ENCODE data around the gene TRAPPC6A. TPM values are rescaled to one million over a fixed set of nuclear protein-coding genes. Genes with fewer than 3 reads are reported as not detected.

The TRAPPC6A gene
- total and polyA plus RNA-seq, 9 of the 15 experiments (the other 6 are each of a cell fraction or from before 2014, with no cell fraction given) = 0.82 to 23.6 (median 11.6) TPM

DNA sequence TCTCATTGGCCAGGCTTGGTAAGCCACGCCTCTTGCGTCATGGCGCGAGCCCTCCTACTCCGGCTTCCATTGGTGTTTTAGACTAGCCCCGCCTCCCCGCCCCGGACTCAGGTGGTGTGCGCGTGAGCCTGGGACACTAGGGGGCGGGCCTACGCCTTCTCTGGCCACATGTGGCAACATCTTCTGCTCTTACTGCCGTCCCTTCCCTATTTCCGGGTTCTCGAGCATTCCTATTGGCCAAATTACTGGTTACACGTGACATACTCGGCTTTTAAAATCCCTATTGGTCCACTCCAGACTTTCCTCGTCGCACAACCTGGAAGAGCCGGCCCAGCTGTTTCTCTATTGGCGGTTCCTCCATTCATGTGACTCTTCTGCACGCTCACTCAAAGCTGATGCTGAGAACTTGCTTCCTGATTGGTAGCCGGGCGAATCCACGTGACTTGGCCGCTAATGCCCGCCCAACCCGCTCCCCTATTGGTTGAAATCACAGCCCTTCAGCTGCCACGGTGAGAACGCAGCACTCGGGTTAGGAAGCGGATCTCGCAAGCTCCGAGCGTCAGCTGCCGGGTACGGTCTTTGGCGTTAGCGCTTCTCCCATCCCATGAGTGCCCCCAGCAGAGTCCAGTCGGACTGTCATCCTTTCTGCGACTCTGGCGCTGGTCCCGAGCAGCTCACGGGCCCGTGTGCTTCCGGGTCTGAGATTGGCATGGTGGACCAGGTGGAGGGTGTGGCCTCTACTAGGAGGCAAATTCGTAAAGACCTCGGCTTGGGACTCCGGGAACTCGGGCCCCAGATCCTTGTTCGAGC lies 430 bp upstream of the TRAPPC6A start, which contains the start of gene BLOC1S3 (continued):
- TF ChIP-seq, protein P1, sequence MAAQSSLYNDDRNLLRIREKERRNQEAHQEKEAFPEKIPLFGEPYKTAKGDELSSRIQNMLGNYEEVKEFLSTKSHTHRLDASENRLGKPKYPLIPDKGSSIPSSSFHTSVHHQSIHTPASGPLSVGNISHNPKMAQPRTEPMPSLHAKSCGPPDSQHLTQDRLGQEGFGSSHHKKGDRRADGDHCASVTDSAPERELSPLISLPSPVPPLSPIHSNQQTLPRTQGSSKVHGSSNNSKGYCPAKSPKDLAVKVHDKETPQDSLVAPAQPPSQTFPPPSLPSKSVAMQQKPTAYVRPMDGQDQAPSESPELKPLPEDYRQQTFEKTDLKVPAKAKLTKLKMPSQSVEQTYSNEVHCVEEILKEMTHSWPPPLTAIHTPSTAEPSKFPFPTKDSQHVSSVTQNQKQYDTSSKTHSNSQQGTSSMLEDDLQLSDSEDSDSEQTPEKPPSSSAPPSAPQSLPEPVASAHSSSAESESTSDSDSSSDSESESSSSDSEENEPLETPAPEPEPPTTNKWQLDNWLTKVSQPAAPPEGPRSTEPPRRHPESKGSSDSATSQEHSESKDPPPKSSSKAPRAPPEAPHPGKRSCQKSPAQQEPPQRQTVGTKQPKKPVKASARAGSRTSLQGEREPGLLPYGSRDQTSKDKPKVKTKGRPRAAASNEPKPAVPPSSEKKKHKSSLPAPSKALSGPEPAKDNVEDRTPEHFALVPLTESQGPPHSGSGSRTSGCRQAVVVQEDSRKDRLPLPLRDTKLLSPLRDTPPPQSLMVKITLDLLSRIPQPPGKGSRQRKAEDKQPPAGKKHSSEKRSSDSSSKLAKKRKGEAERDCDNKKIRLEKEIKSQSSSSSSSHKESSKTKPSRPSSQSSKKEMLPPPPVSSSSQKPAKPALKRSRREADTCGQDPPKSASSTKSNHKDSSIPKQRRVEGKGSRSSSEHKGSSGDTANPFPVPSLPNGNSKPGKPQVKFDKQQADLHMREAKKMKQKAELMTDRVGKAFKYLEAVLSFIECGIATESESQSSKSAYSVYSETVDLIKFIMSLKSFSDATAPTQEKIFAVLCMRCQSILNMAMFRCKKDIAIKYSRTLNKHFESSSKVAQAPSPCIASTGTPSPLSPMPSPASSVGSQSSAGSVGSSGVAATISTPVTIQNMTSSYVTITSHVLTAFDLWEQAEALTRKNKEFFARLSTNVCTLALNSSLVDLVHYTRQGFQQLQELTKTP (IDR thresholded peaks at IDR 0.05; ENCODE audit: low read depth in 1 of 2, partially characterized antibody in 2 of 2) = no peak
- no peak for TF ChIP-seq TRIM28 (IDR thresholded peaks at IDR 0.05)
- TF ChIP-seq, protein P2, sequence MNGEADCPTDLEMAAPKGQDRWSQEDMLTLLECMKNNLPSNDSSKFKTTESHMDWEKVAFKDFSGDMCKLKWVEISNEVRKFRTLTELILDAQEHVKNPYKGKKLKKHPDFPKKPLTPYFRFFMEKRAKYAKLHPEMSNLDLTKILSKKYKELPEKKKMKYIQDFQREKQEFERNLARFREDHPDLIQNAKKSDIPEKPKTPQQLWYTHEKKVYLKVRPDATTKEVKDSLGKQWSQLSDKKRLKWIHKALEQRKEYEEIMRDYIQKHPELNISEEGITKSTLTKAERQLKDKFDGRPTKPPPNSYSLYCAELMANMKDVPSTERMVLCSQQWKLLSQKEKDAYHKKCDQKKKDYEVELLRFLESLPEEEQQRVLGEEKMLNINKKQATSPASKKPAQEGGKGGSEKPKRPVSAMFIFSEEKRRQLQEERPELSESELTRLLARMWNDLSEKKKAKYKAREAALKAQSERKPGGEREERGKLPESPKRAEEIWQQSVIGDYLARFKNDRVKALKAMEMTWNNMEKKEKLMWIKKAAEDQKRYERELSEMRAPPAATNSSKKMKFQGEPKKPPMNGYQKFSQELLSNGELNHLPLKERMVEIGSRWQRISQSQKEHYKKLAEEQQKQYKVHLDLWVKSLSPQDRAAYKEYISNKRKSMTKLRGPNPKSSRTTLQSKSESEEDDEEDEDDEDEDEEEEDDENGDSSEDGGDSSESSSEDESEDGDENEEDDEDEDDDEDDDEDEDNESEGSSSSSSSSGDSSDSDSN (IDR thresholded peaks at IDR 0.05; ENCODE audit: borderline replicate concordance in 1 of 2, low read depth in 2 of 2, low read length in 2 of 2) = no peak
- TF ChIP-seq, protein P3, sequence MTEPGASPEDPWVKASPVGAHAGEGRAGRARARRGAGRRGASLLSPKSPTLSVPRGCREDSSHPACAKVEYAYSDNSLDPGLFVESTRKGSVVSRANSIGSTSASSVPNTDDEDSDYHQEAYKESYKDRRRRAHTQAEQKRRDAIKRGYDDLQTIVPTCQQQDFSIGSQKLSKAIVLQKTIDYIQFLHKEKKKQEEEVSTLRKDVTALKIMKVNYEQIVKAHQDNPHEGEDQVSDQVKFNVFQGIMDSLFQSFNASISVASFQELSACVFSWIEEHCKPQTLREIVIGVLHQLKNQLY (CRISPR knock-in tag; conservative IDR thresholded peaks at IDR 0.05) = no peak
- TF ChIP-seq MECOM (CRISPR knock-in tag; IDR thresholded peaks at IDR 0.05) = no peak
- TF ChIP-seq SMARCA5 (IDR thresholded peaks at IDR 0.05) = no peak
- TF ChIP-seq TCF7 (IDR thresholded peaks at IDR 0.05; ENCODE audit: borderline replicate concordance) = no peak
- no peak for TF ChIP-seq ARID2 (IDR thresholded peaks at IDR 0.05)
- no peak for TF ChIP-seq EHMT2 (IDR thresholded peaks at IDR 0.05)
- TF ChIP-seq, protein P4, sequence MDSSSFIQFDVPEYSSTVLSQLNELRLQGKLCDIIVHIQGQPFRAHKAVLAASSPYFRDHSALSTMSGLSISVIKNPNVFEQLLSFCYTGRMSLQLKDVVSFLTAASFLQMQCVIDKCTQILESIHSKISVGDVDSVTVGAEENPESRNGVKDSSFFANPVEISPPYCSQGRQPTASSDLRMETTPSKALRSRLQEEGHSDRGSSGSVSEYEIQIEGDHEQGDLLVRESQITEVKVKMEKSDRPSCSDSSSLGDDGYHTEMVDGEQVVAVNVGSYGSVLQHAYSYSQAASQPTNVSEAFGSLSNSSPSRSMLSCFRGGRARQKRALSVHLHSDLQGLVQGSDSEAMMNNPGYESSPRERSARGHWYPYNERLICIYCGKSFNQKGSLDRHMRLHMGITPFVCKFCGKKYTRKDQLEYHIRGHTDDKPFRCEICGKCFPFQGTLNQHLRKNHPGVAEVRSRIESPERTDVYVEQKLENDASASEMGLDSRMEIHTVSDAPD (CRISPR knock-in tag; IDR thresholded peaks at IDR 0.05) = no peak
- no peak for TF ChIP-seq KHSRP (IDR thresholded peaks at IDR 0.05)
- no peak for TF ChIP-seq TFAM (CRISPR knock-in tag; conservative IDR thresholded peaks at IDR 0.05)
- TF ChIP-seq, protein P5, sequence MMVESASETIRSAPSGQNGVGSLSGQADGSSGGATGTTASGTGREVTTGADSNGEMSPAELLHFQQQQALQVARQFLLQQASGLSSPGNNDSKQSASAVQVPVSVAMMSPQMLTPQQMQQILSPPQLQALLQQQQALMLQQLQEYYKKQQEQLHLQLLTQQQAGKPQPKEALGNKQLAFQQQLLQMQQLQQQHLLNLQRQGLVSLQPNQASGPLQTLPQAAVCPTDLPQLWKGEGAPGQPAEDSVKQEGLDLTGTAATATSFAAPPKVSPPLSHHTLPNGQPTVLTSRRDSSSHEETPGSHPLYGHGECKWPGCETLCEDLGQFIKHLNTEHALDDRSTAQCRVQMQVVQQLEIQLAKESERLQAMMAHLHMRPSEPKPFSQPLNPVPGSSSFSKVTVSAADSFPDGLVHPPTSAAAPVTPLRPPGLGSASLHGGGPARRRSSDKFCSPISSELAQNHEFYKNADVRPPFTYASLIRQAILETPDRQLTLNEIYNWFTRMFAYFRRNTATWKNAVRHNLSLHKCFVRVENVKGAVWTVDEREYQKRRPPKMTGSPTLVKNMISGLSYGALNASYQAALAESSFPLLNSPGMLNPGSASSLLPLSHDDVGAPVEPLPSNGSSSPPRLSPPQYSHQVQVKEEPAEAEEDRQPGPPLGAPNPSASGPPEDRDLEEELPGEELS (CRISPR knock-in tag; IDR thresholded peaks at IDR 0.05; ENCODE audit: borderline replicate concordance) = no peak; the same call in 1 of the 2 replicates
- peak; percentile 86 for TF ChIP-seq CREB1 (IDR thresholded peaks at IDR 0.05)
- TF ChIP-seq CREB1 (CRISPR knock-in tag; IDR thresholded peaks at IDR 0.05) = peak; percentile 93
- peak; percentile 99 for TF ChIP-seq RFX5 (IDR thresholded peaks at IDR 0.05; ENCODE audit: low read depth, low read length)
- no peak for TF ChIP-seq ZNF133 (CRISPR knock-in tag; IDR thresholded peaks at IDR 0.05)
- peak; percentile 18 for TF ChIP-seq PHF20 (IDR thresholded peaks at IDR 0.05; ENCODE audit: partially characterized antibody)

Data from K562 (cell line).